Astrocyte of the cerebellum (primary cell): ENCODE results near the gene UBE2V1.

ENCODE experiments used
- DNase-seq: peaks from one replicate; pipeline ENCODE4 v3.0.0-alpha.2; 2011; ENCODE audit warnings: low read depth
- H3K4me3 ChIP-seq: 2 replicates; pipeline ENCODE4 v1.5.1; 2011; ENCODE audit warnings: mild to moderate bottlenecking, low read depth, low read length, moderate library complexity
- CTCF ChIP-seq: IDR thresholded peaks from 2 replicates; pipeline ENCODE4 v1.5.1; 2012; ENCODE audit warnings: low read length, low read depth, moderate library complexity, mild to moderate bottlenecking; ENCODE audit errors: missing control alignments
- in situ Hi-C: cut with HindIII; loops from 2 replicates; pipeline ENCODE4 v1.10.0; 2017; ENCODE audit warnings: low sequenced_read_pairs

The UBE2V1 gene

GRCh38 chr20:50115591-50116367 lies 2.8 kb upstream of the UBE2V1 start:
- peak; percentile 94 for DNase-seq
- in situ Hi-C loops = no loop called here
- H3K4me3 ChIP-seq = peak overlapping the region; percentile 53
- TF ChIP-seq CTCF = no peak

GRCh38 chr20:50115041-50115512 lies 2.1 kb upstream of the UBE2V1 start:
- in situ Hi-C loops = no loop called here
- no peak for TF ChIP-seq CTCF
- DNase-seq = no peak
- H3K4me3 ChIP-seq = peak overlapping the region; percentile 53

GRCh38 chr20:50113420-50114224 lies 672 bp upstream of the UBE2V1 start:
- in situ Hi-C loops = no loop called here
- no peak for TF ChIP-seq CTCF
- no peak for DNase-seq
- peak overlapping the region; percentile 91 for H3K4me3 ChIP-seq

- peak overlapping the region; percentile 91 for H3K4me3 ChIP-seq
- TF ChIP-seq CTCF = no peak
- no peak for DNase-seq
- in situ Hi-C loops = no loop called here
Observed at GRCh38 chr20:50111829-50112495, 988 bp downstream of the UBE2V1 start.

- DNase-seq = peak; percentile 26
- in situ Hi-C loops = no loop called here
- TF ChIP-seq CTCF = no peak
- H3K4me3 ChIP-seq = peak overlapping the region; percentile 91
Observed at GRCh38 chr20:50111120-50111828, 1.7 kb downstream of the UBE2V1 start.
